H9 (cell line): ENCODE results near the gene ZFAND3. TPM values are rescaled to one million over a fixed set of nuclear protein-coding genes. Genes with fewer than 3 reads are reported as not detected.

Experiments
- DNase-seq: peaks from one replicate; pipeline ENCODE4 v3.0.0-alpha.2; 2017
- H2AFZ ChIP-seq: one replicate; pipeline ENCODE4 v1.6.1; 2013; ENCODE audit warnings: mild to moderate bottlenecking, low read length, control low read depth, moderate library complexity
- H2AK5ac ChIP-seq: 2 replicates; pipeline ENCODE4 v1.6.1; 2013; ENCODE audit warnings: low read length, control low read depth, mixed read lengths; ENCODE audit not compliant: insufficient read length
- H2BK120ac ChIP-seq: one replicate; pipeline ENCODE4 v1.6.1; 2013; ENCODE audit warnings: low read depth, mild to moderate bottlenecking, low read length, control low read depth, inconsistent platforms; ENCODE audit not compliant: poor library complexity, severe bottlenecking
- H2BK12ac ChIP-seq: 2 replicates; pipeline ENCODE4 v1.6.1; 2013; ENCODE audit warnings: low read length, control low read depth, mixed read lengths, low read depth; ENCODE audit not compliant: insufficient read length
- H2BK15ac ChIP-seq: 2 replicates; pipeline ENCODE4 v1.6.1; 2013; ENCODE audit warnings: low read depth, low read length, control low read depth
- H2BK20ac ChIP-seq: one replicate; pipeline ENCODE4 v1.6.1; 2013; ENCODE audit warnings: low read depth, mild to moderate bottlenecking, low read length, control low read depth, inconsistent platforms; ENCODE audit not compliant: poor library complexity, severe bottlenecking
- H2BK5ac ChIP-seq: 2 replicates; pipeline ENCODE4 v1.6.1; 2013; ENCODE audit warnings: low read length, control low read depth, mixed read lengths; ENCODE audit not compliant: insufficient read length
- H3K14ac ChIP-seq: 2 replicates; pipeline ENCODE4 v1.6.1; 2013; ENCODE audit warnings: low read length, control low read depth; ENCODE audit not compliant: insufficient read depth
- H3K18ac ChIP-seq: 2 replicates; pipeline ENCODE4 v1.6.1; 2013; ENCODE audit warnings: low read depth, mild to moderate bottlenecking, mixed read lengths, low read length, control low read depth; ENCODE audit not compliant: insufficient read length
- H3K23ac ChIP-seq: 2 replicates; pipeline ENCODE4 v1.6.1; 2013; ENCODE audit warnings: low read length, control low read depth, mixed read lengths, low read depth; ENCODE audit not compliant: insufficient read length
- H3K23me2 ChIP-seq: 2 replicates; pipeline ENCODE4 v1.6.1; 2013; ENCODE audit warnings: low read depth, mild to moderate bottlenecking, mixed read lengths, low read length, control low read depth; ENCODE audit not compliant: insufficient read length, poor library complexity, severe bottlenecking
- H3K27ac ChIP-seq: 2 replicates; pipeline ENCODE4 v1.5.1; 2013; ENCODE audit warnings: low read length, control low read depth, mixed read lengths, low read depth; ENCODE audit not compliant: insufficient read length
- H3K27me3 ChIP-seq: 2 replicates; pipeline ENCODE4 v1.6.1; 2013; ENCODE audit warnings: low read length, control low read depth, inconsistent platforms; ENCODE audit not compliant: insufficient read depth
- H3K4ac ChIP-seq: 2 replicates; pipeline ENCODE4 v1.6.1; 2013; ENCODE audit warnings: low read depth, mild to moderate bottlenecking, control low read depth, inconsistent platforms, low read length, moderate library complexity
- H3K4me1 ChIP-seq: 2 replicates; pipeline ENCODE4 v1.6.1; 2013; ENCODE audit warnings: low read length, control low read depth, inconsistent platforms; ENCODE audit not compliant: insufficient read depth
- H3K4me2 ChIP-seq: 2 replicates; pipeline ENCODE4 v1.6.1; 2013; ENCODE audit warnings: low read length, control low read depth, mixed read lengths; ENCODE audit not compliant: insufficient read length, insufficient read depth
- H3K56ac ChIP-seq: 2 replicates; pipeline ENCODE4 v1.6.1; 2013; ENCODE audit warnings: low read depth, mild to moderate bottlenecking, mixed read lengths, low read length, control low read depth; ENCODE audit not compliant: insufficient read length
- H3K79me1 ChIP-seq: 2 replicates; pipeline ENCODE4 v1.6.1; 2013; ENCODE audit warnings: low read depth, mild to moderate bottlenecking, moderate library complexity, low read length, control low read depth, inconsistent platforms; ENCODE audit not compliant: insufficient read depth, poor library complexity, severe bottlenecking
- H3K79me2 ChIP-seq: 2 replicates; pipeline ENCODE4 v1.6.1; 2013; ENCODE audit warnings: low read length, control low read depth, inconsistent platforms; ENCODE audit not compliant: insufficient read depth
- H3K9ac ChIP-seq: 2 replicates; pipeline ENCODE4 v1.6.1; 2013; ENCODE audit warnings: low read length, control low read depth, mixed read lengths; ENCODE audit not compliant: insufficient read length; ENCODE audit errors: extremely low read depth
- H3K9me3 ChIP-seq: one replicate; pipeline ENCODE4 v1.6.1; 2013; ENCODE audit warnings: low read depth, low read length, inconsistent platforms; ENCODE audit not compliant: control insufficient read depth
- H3T11ph ChIP-seq: one replicate; pipeline ENCODE4 v1.6.1; 2013; ENCODE audit warnings: mild to moderate bottlenecking, low read length, control low read depth, inconsistent platforms
- H4K20me1 ChIP-seq: one replicate; pipeline ENCODE4 v1.6.1; 2013; ENCODE audit not compliant: control insufficient read depth, insufficient read length, insufficient read depth
- H4K5ac ChIP-seq: 2 replicates; pipeline ENCODE4 v1.6.1; 2013; ENCODE audit warnings: low read depth, mild to moderate bottlenecking, mixed read lengths, low read length, control low read depth; ENCODE audit not compliant: insufficient read length
- H4K8ac ChIP-seq: replicated peaks from 2 replicates; pipeline ENCODE4 v1.6.1; 2013; ENCODE audit warnings: low read length, control low read depth, mixed read lengths, low read depth; ENCODE audit not compliant: insufficient read length
- H4K91ac ChIP-seq: 2 replicates; pipeline ENCODE4 v1.6.1; 2013; ENCODE audit warnings: low read depth, mild to moderate bottlenecking, moderate library complexity, mixed read lengths, low read length, control low read depth; ENCODE audit not compliant: insufficient read length
- H3K27ac Mint-ChIP-seq, 3 experiments: 2 replicates in 2 of 3; 3 replicates in 1 of 3; pipeline ENCODE4 v1.8.0; 2020 to 2021; ENCODE audit warnings: mixed read lengths in 3 of 3, mild to moderate bottlenecking in 1 of 3, moderate library complexity in 1 of 3
- H3K27me3 Mint-ChIP-seq: 2 replicates; pipeline ENCODE4 v1.8.0; 2021; ENCODE audit warnings: low read depth, mild to moderate bottlenecking, moderate library complexity, mixed read lengths
- H3K36me3 Mint-ChIP-seq, 3 experiments: 2 replicates in 2 of 3; 3 replicates in 1 of 3; pipeline ENCODE4 v1.8.0; 2020 to 2021; ENCODE audit warnings: low read depth in 3 of 3, mixed read lengths in 3 of 3; ENCODE audit not compliant: insufficient read depth in 1 of 3
- H3K4me1 Mint-ChIP-seq, 2 experiments: 2 replicates each; pipeline ENCODE4 v1.8.0; 2020; ENCODE audit warnings: mixed read lengths in 2 of 2
- H3K4me3 Mint-ChIP-seq, 2 experiments: 2 replicates in 1 of 2; 3 replicates in 1 of 2; pipeline ENCODE4 v1.8.0; 2020 to 2021; ENCODE audit warnings: mild to moderate bottlenecking in 2 of 2, mixed read lengths in 2 of 2, moderate library complexity in 1 of 2
- H3K9me3 Mint-ChIP-seq, 2 experiments: 2 replicates in 1 of 2; 3 replicates in 1 of 2; pipeline ENCODE4 v1.8.0; 2020; ENCODE audit warnings: mild to moderate bottlenecking in 2 of 2, mixed read lengths in 2 of 2, moderate library complexity in 1 of 2
- WGBS: extraction: QIAGEN DNeasy Blood & Tissue Kit; methylation state at CpG from one replicate; pipeline ENCODE4 v1.1.7; 2013; ENCODE audit warnings: missing lambda C conversion rate, low lambda C conversion rate, mixed read lengths; ENCODE audit not compliant: insufficient read length; ENCODE audit errors: extremely low coverage; 5-methylcytosine and 5-hydroxymethylcytosine counted together
- total RNA-seq: library from RNA; stranded (reverse); gene quantifications from 2 replicates; pipeline ENCODE4 v1.2.1, GENCODE V29; 2021
- TF ChIP-seq, protein P1 (sequence below): fragments of 200-600 bp; sonication (generic); conservative IDR thresholded peaks from 3 replicates; pipeline ENCODE4 v1.8.0; 2021; ENCODE audit warnings: antibody characterized with exemption, mild to moderate bottlenecking

The ZFAND3 gene
- total RNA-seq, 1 experiment from 2014 or later: 57.7 TPM

DNA sequence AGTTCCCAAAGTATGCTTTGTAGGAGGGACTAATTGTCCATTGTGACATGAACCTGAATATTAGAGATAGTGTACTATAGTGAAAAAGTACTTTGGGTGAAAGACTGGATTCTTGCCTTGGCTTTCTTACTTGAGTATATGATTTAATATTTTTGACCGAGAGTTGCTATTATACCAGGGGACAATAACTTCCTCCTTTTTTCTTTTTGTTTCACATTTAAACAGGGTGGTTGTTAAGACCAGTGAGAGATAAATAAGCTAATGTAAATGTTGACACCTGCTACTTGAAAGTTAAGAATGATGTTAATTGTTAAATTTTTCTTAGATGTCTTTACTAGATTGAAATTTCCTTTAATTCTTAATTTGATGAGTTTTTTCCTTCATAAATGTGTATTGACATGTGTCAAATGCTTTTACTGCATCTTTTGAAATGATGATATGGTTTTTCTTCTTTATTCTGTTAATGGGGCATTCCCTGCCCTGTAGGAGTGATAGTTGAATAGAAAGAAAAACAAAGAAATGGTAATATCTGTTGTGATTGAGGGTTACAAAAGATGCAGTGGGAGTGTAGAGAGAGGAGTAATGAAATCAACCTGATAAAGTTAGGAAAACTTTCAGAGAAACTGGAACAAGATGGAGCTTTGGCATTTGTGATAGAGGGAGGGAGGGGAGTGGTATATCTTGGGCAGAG is 48.4 kb downstream of the ZFAND3 start:
- Histone ChIP-seq H2BK5ac (no peak overlapping the region), H4K91ac (no peak overlapping the region), H3K27ac (no peak overlapping the region), H3K23me2 (no peaks in the 10 kb centered on the region), H3K23ac (no peak overlapping the region), H2BK120ac (no peak overlapping the region), H3T11ph (no peak overlapping the region), H3K27me3 (no peaks in the 10 kb centered on the region), H3K14ac (no peak overlapping the region), H3K4me2 (no peak overlapping the region), H3K9me3 (no peaks in the 10 kb centered on the region), H2BK12ac (no peak overlapping the region), H4K8ac (no peak overlapping the region), H3K4me1 (peaks cover 5% of the 10 kb centered on the region; the same call in 1 of the 2 replicates), H2BK15ac (no peak overlapping the region), H2AK5ac (no peak overlapping the region), H4K20me1 (no peaks in the 10 kb centered on the region), H3K18ac (no peak overlapping the region), H3K79me2 (peaks cover 3% of the 10 kb centered on the region; the same call in 1 of the 2 replicates), H3K9ac (no peak overlapping the region), H3K4ac (no peak overlapping the region), H4K5ac (no peak overlapping the region), H2BK20ac (no peak overlapping the region), H2AFZ (no peak overlapping the region), H3K79me1 (peaks cover 16% of the 10 kb centered on the region), H3K56ac (no peak overlapping the region)
- H3K36me3 Mint-ChIP-seq: no peaks in the 10 kb centered on the region; a peak in 2 of 7 replicates
- peaks cover 33% of the 10 kb centered on the region in 2 experiments for H3K4me1 Mint-ChIP-seq
- H3K27me3 Mint-ChIP-seq: no peaks in the 10 kb centered on the region
- H3K4me3 Mint-ChIP-seq: no peak overlapping the region; a peak in 1 of 5 replicates
- no CpG with 5 or more reads among the region's 1 CpG for WGBS
- peak overlapping the region in 2 of 3 experiments; percentile 19 to 58; a peak in 3 of 7 replicates for H3K27ac Mint-ChIP-seq
- TF ChIP-seq, protein P1, sequence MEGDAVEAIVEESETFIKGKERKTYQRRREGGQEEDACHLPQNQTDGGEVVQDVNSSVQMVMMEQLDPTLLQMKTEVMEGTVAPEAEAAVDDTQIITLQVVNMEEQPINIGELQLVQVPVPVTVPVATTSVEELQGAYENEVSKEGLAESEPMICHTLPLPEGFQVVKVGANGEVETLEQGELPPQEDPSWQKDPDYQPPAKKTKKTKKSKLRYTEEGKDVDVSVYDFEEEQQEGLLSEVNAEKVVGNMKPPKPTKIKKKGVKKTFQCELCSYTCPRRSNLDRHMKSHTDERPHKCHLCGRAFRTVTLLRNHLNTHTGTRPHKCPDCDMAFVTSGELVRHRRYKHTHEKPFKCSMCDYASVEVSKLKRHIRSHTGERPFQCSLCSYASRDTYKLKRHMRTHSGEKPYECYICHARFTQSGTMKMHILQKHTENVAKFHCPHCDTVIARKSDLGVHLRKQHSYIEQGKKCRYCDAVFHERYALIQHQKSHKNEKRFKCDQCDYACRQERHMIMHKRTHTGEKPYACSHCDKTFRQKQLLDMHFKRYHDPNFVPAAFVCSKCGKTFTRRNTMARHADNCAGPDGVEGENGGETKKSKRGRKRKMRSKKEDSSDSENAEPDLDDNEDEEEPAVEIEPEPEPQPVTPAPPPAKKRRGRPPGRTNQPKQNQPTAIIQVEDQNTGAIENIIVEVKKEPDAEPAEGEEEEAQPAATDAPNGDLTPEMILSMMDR: no peak
- no peaks in the 10 kb centered on the region for H3K9me3 Mint-ChIP-seq
- no peak for DNase-seq
